Loucy (cell line): Measurements from ENCODE around the gene MYL11.
A peak's percentile ranks its signal among the peaks of the same experiment; 100 is the strongest.

Source experiments
- H2AFZ ChIP-seq: fragments of 200-600 bp; sonication (generic); 2 replicates; pipeline ENCODE4 v1.6.0; 2016; ENCODE audit warnings: antibody characterized with exemption, mild to moderate bottlenecking, low read length, moderate library complexity
- H3F3A ChIP-seq: fragments of 200-600 bp; 2 replicates; pipeline ENCODE4 v1.6.0; 2016; ENCODE audit warnings: antibody characterized with exemption, low read depth, mild to moderate bottlenecking
- H3K27me3 ChIP-seq: fragments of 200-600 bp; sonication (generic); 2 replicates; pipeline ENCODE4 v1.6.1; 2014; ENCODE audit warnings: low read length, mild to moderate bottlenecking; ENCODE audit not compliant: insufficient read depth, poor library complexity, severe bottlenecking
- H3K36me3 ChIP-seq: fragments of 200-600 bp; sonication (generic); 2 replicates; pipeline ENCODE4 v1.6.1; 2016; ENCODE audit warnings: low read length; ENCODE audit not compliant: insufficient read depth
- H3K4me1 ChIP-seq: fragments of 200-600 bp; sonication (generic); 2 replicates; pipeline ENCODE4 v1.5.1; 2014; ENCODE audit warnings: low read length, mild to moderate bottlenecking; ENCODE audit not compliant: insufficient read depth, poor library complexity, severe bottlenecking
- H3K4me2 ChIP-seq: fragments of 200-600 bp; sonication (generic); 2 replicates; pipeline ENCODE4 v1.6.0; 2014; ENCODE audit warnings: antibody characterized with exemption, low read length, low read depth, mild to moderate bottlenecking; ENCODE audit not compliant: poor library complexity, severe bottlenecking
- H3K4me3 ChIP-seq: fragments of 200-600 bp; sonication (generic); 2 replicates; pipeline ENCODE4 v1.5.1; 2014; ENCODE audit warnings: low read length, mild to moderate bottlenecking, mixed read lengths; ENCODE audit not compliant: poor library complexity, severe bottlenecking
- H3K79me2 ChIP-seq: fragments of 200-600 bp; sonication (generic); 2 replicates; pipeline ENCODE4 v1.6.1; 2014; ENCODE audit warnings: low read length; ENCODE audit not compliant: insufficient read depth
- H3K9ac ChIP-seq: fragments of 200-600 bp; sonication (generic); 2 replicates; pipeline ENCODE4 v1.6.0; 2014; ENCODE audit warnings: mild to moderate bottlenecking, low read depth, low read length, moderate library complexity; ENCODE audit not compliant: poor library complexity, severe bottlenecking
- H3K9me2 ChIP-seq: fragments of 200-600 bp; sonication (generic); replicated peaks from 2 replicates; pipeline ENCODE4 v1.6.1; 2016; ENCODE audit warnings: low read depth, low read length, mixed read lengths
- H3K9me3 ChIP-seq: fragments of 200-600 bp; sonication (generic); 2 replicates; pipeline ENCODE4 v1.6.1; 2014; ENCODE audit warnings: mild to moderate bottlenecking, antibody characterized with exemption, low read length, low read depth; ENCODE audit not compliant: insufficient read depth
- H4K20me1 ChIP-seq: fragments of 200-600 bp; sonication (generic); 2 replicates; pipeline ENCODE4 v1.6.0; 2014; ENCODE audit warnings: antibody characterized with exemption, low read length, mild to moderate bottlenecking; ENCODE audit not compliant: insufficient read depth, poor library complexity, severe bottlenecking
- EZH2phosphoT487 ChIP-seq: fragments of 200-600 bp; IDR thresholded peaks from 2 replicates; pipeline ENCODE4 v1.6.1; 2018; ENCODE audit warnings: antibody characterized with exemption, mild to moderate bottlenecking, moderate library complexity, borderline replicate concordance
- TF ChIP-seq, protein P1 (sequence below): fragments of 200-600 bp; sonication (generic); conservative IDR thresholded peaks from 2 replicates; pipeline ENCODE4 v1.5.1; 2014; ENCODE audit warnings: mild to moderate bottlenecking, antibody characterized with exemption, low read length

Gene MYL11

DNA sequence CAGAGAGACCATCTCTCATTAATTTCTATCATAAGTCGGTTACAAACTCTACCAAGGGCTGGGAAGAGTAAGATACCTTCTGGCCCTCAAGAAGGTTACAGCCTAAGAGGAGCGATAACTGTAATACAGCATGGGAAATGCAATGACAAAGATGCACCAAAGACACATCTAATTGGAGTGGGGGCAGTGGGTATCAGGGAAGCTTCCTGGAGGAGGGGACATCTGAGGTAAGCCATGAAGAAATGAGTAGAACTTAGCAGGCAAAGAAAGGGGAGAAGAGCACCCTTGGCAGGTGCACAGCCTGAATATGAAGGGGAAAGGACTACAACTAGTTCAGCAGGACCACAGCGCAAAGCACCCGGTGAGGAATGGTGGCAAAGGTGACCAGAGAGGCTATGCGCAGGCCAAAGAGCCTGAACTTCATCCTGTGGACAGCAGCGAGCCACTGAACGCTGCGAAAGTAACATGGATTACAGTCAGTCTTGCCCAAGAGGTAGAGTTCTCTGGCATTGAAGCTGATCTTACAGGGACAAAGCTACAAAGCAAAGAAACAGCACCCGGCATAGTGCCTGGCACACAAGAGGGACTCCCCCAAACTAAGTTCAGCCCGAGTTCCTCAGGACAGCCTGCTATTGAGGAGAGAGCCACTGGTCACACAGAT, 7.1 kb upstream of the MYL11 start:
- TF ChIP-seq, protein P1, sequence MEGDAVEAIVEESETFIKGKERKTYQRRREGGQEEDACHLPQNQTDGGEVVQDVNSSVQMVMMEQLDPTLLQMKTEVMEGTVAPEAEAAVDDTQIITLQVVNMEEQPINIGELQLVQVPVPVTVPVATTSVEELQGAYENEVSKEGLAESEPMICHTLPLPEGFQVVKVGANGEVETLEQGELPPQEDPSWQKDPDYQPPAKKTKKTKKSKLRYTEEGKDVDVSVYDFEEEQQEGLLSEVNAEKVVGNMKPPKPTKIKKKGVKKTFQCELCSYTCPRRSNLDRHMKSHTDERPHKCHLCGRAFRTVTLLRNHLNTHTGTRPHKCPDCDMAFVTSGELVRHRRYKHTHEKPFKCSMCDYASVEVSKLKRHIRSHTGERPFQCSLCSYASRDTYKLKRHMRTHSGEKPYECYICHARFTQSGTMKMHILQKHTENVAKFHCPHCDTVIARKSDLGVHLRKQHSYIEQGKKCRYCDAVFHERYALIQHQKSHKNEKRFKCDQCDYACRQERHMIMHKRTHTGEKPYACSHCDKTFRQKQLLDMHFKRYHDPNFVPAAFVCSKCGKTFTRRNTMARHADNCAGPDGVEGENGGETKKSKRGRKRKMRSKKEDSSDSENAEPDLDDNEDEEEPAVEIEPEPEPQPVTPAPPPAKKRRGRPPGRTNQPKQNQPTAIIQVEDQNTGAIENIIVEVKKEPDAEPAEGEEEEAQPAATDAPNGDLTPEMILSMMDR = no peak
- no peak for TF ChIP-seq EZH2phosphoT487
- H3K9me3 ChIP-seq = no peaks in the 10 kb centered on the region
- H3F3A ChIP-seq = no peaks in the 10 kb centered on the region
- peak overlapping the region; percentile 78 for H3K9ac ChIP-seq
- H3K9me2 ChIP-seq = no peaks in the 10 kb centered on the region
- H3K4me2 ChIP-seq = peak overlapping the region; percentile 98
- peaks cover 3% of the 10 kb centered on the region; the same call in 1 of the 2 replicates for H3K36me3 ChIP-seq
- H3K27me3 ChIP-seq = no peaks in the 10 kb centered on the region
- H3K4me3 ChIP-seq = peak overlapping the region; percentile 85
- no peak overlapping the region for H2AFZ ChIP-seq
- peaks cover 52% of the 10 kb centered on the region for H4K20me1 ChIP-seq
- peaks cover 73% of the 10 kb centered on the region for H3K79me2 ChIP-seq
- peaks cover 51% of the 10 kb centered on the region for H3K4me1 ChIP-seq

DNA sequence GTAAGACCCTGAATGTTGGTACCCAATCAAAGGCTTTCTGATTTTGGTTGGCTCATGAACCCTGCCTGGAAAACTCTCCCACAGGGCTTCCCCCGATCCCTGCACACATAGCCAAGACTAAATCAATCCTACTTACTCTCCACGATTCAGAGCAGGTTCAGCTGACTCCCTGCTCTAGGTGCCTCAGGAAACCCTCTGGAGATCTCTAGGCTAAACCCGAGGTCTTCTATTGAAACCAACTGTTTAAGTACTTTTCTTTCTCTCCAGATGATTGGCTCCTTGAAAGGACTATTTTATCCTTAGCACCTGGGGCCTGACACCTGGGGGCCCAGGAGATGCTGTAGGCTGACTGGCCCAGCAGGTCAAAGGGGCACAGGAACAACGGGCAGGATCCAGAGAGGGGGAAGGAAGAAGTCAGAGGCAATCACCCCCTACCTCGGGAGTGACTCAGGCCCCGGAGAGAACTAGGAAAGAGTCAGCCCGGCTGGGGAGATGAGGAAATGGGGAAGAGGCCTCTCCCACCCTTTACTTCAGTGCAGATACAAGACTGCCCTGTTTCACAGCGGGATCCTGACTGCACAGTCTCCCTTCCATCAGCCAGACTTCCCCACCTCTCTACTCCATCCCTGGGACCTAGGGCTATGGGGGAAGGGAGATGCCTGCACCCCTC, 6.3 kb upstream of the MYL11 start:
- H3K4me2 ChIP-seq = peak overlapping the region; percentile 98
- peak overlapping the region; percentile 78 for H3K9ac ChIP-seq
- no peaks in the 10 kb centered on the region for H3K9me2 ChIP-seq
- H3K36me3 ChIP-seq = 0 out of 2 replicates have a peak, but pooled peaks cover 3% of the 10 kb centered on the region
- peaks cover 66% of the 10 kb centered on the region for H3K79me2 ChIP-seq
- no peak overlapping the region for H2AFZ ChIP-seq
- TF ChIP-seq EZH2phosphoT487 = no peak
- TF ChIP-seq, protein P1 = no peak
- peaks cover 48% of the 10 kb centered on the region for H4K20me1 ChIP-seq
- no peaks in the 10 kb centered on the region for H3K27me3 ChIP-seq
- H3K9me3 ChIP-seq = no peaks in the 10 kb centered on the region
- peak overlapping the region; percentile 85 for H3K4me3 ChIP-seq
- peaks cover 48% of the 10 kb centered on the region for H3K4me1 ChIP-seq
- H3F3A ChIP-seq = no peaks in the 10 kb centered on the region

DNA sequence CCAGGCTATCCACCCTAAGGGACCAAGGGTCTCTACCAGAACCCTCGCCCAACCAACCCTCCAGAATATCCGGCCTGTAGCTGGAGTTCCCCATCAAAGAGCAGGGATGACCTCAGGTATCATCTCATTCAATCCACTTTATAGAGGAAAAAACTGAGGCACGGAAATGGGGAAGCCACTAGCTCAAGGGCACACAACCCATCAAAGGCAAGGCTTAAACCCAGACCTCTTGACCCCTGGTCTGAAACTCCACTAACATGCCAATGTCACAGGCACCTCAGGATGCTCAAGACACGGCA, 5.9 kb upstream of the MYL11 start:
- H4K20me1 ChIP-seq = peaks cover 47% of the 10 kb centered on the region
- no peaks in the 10 kb centered on the region for H3F3A ChIP-seq
- H3K9ac ChIP-seq = peak overlapping the region; percentile 78
- no peak overlapping the region for H2AFZ ChIP-seq
- H3K4me3 ChIP-seq = peak overlapping the region; percentile 85
- peak overlapping the region; percentile 98 for H3K4me2 ChIP-seq
- no peaks in the 10 kb centered on the region for H3K9me2 ChIP-seq
- TF ChIP-seq EZH2phosphoT487 = no peak
- TF ChIP-seq, protein P1 = no peak
- no peaks in the 10 kb centered on the region for H3K27me3 ChIP-seq
- H3K4me1 ChIP-seq = peaks cover 47% of the 10 kb centered on the region
- no peaks in the 10 kb centered on the region for H3K9me3 ChIP-seq
- H3K36me3 ChIP-seq = 0 out of 2 replicates have a peak, but pooled peaks cover 3% of the 10 kb centered on the region
- peaks cover 61% of the 10 kb centered on the region for H3K79me2 ChIP-seq
